ENCODE results near the gene TESMIN. TPM values are rescaled to one million over a fixed set of nuclear protein-coding genes. Genes with fewer than 3 reads are reported as not detected.

The TESMIN gene
- total RNA-seq, 1 donor from 2014 or later: 0.56 TPM

GRCh38 chr11:68659158-68659921 is 92.0 kb downstream of the TESMIN start:
- H3K9me3 Mint-ChIP-seq (ENCODE audit: unreplicated experiment): no peaks in the 10 kb centered on the region
- H3K4me3 Mint-ChIP-seq (ENCODE audit: unreplicated experiment): peak overlapping the region; percentile 47

GRCh38 chr11:68658661-68659060 is 92.7 kb downstream of the TESMIN start:
- no peak for DNase-seq (ENCODE audit: extremely low spot score, unreplicated experiment)
- peaks cover 30% of the 10 kb centered on the region for H3K27me3 Mint-ChIP-seq (ENCODE audit: unreplicated experiment)
- H3K4me3 Mint-ChIP-seq (ENCODE audit: unreplicated experiment): peak overlapping the region; percentile 47
- peaks cover 5% of the 10 kb centered on the region for H3K36me3 Mint-ChIP-seq (ENCODE audit: unreplicated experiment)
- H3K9me3 Mint-ChIP-seq (ENCODE audit: unreplicated experiment): no peaks in the 10 kb centered on the region
- peaks cover 23% of the 10 kb centered on the region for H3K4me1 Mint-ChIP-seq (ENCODE audit: unreplicated experiment)
- no peak for TF ChIP-seq CTCF (IDR thresholded peaks at IDR 0.05)
- H3K27ac Mint-ChIP-seq (ENCODE audit: unreplicated experiment): peak overlapping the region; percentile 93

More at GRCh38 chr11:68659158-68659921, 92.0 kb downstream of the TESMIN start:
- peak; percentile 94 for DNase-seq (ENCODE audit: extremely low spot score, unreplicated experiment)
- Mint-ChIP-seq H3K27me3 (ENCODE audit: unreplicated experiment) (peaks cover 34% of the 10 kb centered on the region), H3K36me3 (ENCODE audit: unreplicated experiment) (peaks cover 5% of the 10 kb centered on the region), H3K27ac (ENCODE audit: unreplicated experiment) (peak overlapping the region; percentile 93), H3K4me1 (ENCODE audit: unreplicated experiment) (peaks cover 23% of the 10 kb centered on the region)
- no peak for TF ChIP-seq CTCF (IDR thresholded peaks at IDR 0.05)

- no peak overlapping the region for H3K4me3 Mint-ChIP-seq (ENCODE audit: unreplicated experiment)
- peaks cover 23% of the 10 kb centered on the region for H3K4me1 Mint-ChIP-seq (ENCODE audit: unreplicated experiment)
- H3K9me3 Mint-ChIP-seq (ENCODE audit: unreplicated experiment): no peaks in the 10 kb centered on the region
- no peak for DNase-seq (ENCODE audit: extremely low spot score, unreplicated experiment)
- TF ChIP-seq CTCF (IDR thresholded peaks at IDR 0.05): no peak
- peaks cover 2% of the 10 kb centered on the region for H3K36me3 Mint-ChIP-seq (ENCODE audit: unreplicated experiment)
- peak overlapping the region; percentile 70 for H3K27ac Mint-ChIP-seq (ENCODE audit: unreplicated experiment)
- H3K27me3 Mint-ChIP-seq (ENCODE audit: unreplicated experiment): peaks cover 30% of the 10 kb centered on the region
Observed at GRCh38 chr11:68658097-68658496, 93.2 kb downstream of the TESMIN start.

Other genes with a start within 250 kb of the TESMIN start
- not detected in 2 replicates for gene GAL, start 67.0 kb downstream of the TESMIN start, total RNA-seq
- 109 and 117 TPM in 2 replicates for gene CPT1A, start 90.4 kb upstream of the TESMIN start, total RNA-seq
- gene MRPL21, start 152.3 kb upstream of the TESMIN start, total RNA-seq: 43.8 and 50.3 TPM in 2 replicates
- gene IGHMBP2, start 152.4 kb upstream of the TESMIN start, total RNA-seq: 29.7 and 30.5 TPM in 2 replicates
- not detected in 2 replicates for gene MRGPRD, start 229.5 kb upstream of the TESMIN start, total RNA-seq